HG03066 (cell line): Measurements from ENCODE around the gene TTBK1.

Experiments
- ATAC-seq: cut with Tn5 transposase; IDR thresholded peaks from one replicate; pipeline ENCODE4 v1.9.1; 2021; ENCODE audit warnings: low read depth; ENCODE audit not compliant: unreplicated experiment

The TTBK1 gene

DNA sequence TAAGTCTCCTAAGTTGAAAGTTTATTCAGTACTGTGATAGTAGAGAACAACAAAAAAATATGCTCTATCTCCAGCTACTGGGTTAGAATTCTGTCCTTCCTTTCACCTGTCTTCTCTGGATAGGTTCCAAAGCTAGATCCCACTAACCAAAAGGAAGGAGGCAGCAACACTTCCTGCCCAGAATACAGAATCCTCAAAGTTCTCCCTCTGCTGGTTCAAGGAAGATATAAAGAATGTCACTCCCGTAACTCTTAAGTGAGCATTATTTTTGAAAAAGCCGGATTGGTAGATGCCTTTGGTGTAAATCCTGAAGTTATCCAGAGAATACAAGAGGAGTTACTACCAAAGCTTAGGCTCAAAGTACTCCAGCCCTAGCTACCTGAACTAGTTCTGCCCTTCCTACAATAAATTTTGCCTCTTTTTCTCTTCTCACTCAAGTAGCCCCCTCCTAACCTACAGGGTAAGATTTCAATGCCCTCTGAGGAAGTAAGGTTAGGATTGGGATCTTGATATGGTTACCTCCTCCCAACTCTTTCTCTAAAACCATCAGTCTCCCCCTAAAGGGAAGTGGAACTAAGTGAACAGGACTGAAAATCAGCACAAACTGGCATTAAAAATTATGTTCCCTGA, 91.3 kb downstream of the TTBK1 start:
- ATAC-seq, result no peak

DNA sequence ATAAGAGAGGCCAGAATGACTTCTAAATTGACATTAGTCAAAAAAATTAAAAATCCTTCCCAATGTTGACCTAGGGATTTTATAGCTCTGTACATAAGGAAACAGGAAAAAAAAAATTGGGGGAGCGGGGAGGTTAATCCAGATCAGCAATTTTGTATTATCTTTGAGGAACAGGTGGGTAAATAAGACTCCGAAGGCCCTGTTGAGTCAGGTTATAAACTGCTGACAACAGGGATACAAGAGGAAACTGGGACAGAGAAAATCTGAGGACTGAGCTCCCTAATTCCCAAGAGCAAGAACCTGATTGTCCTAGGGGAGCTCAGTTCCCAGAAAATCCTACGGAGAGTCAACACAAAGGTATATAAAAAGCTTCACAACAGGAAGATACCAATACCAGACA, 92.2 kb downstream of the TTBK1 start:
- no peak for ATAC-seq

GRCh38 chr6:43336382-43336781, 93.1 kb downstream of the TTBK1 start:
- no peak for ATAC-seq
